Hepatic stellate cell (primary cell): ENCODE data around the gene NFASC.

ENCODE experiments used
- DNase-seq: peaks from one replicate; pipeline ENCODE4 v3.0.0; 2011; ENCODE audit warnings: low spot score

Gene NFASC

GRCh38 chr1:205041998-205042910, 171.6 kb downstream of the NFASC start:
- DNase-seq: no peak

- DNase-seq: no peak
These were observed 172.5 kb downstream of the NFASC start, which contains the start of gene CNTN2 for GRCh38 chr1:205042911-205043806. TSS of gene CNTN2 (plus strand) at chr1:205043212. CDS start at chr1:205053186, 9,974 bp downstream.

- DNase-seq: no peak
These were observed 173.2 kb downstream of the NFASC start for GRCh38 chr1:205043866-205044265.

- DNase-seq: no peak
These were observed 174.1 kb downstream of the NFASC start for GRCh38 chr1:205044741-205045140.

- no peak for DNase-seq
These were observed 174.5 kb downstream of the NFASC start for GRCh38 chr1:205045146-205045545.

GRCh38 chr1:205046870-205047269, 176.2 kb downstream of the NFASC start:
- no peak for DNase-seq

- DNase-seq: no peak
These were observed 177.1 kb downstream of the NFASC start for GRCh38 chr1:205047764-205048231.

- DNase-seq: no peak
These were observed 177.7 kb downstream of the NFASC start for GRCh38 chr1:205048382-205048781.

GRCh38 chr1:205049479-205049878, 178.8 kb downstream of the NFASC start:
- no peak for DNase-seq

GRCh38 chr1:205052690-205053089, 182.0 kb downstream of the NFASC start:
- DNase-seq: no peak

- DNase-seq: no peak
These were observed 182.6 kb downstream of the NFASC start for GRCh38 chr1:205053296-205053695.

- no peak for DNase-seq
These were observed 183.4 kb downstream of the NFASC start for GRCh38 chr1:205054013-205054412.

GRCh38 chr1:205056188-205056611, 185.5 kb downstream of the NFASC start:
- no peak for DNase-seq

- DNase-seq: no peak
These were observed 186.4 kb downstream of the NFASC start for GRCh38 chr1:205056956-205057568.

GRCh38 chr1:205057808-205058575, 187.3 kb downstream of the NFASC start:
- DNase-seq: no peak

- no peak for DNase-seq
These were observed 188.2 kb downstream of the NFASC start for GRCh38 chr1:205058853-205059252.

- DNase-seq: no peak
These were observed 189.0 kb downstream of the NFASC start for GRCh38 chr1:205059660-205060059.

GRCh38 chr1:205060746-205061145, 190.1 kb downstream of the NFASC start:
- no peak for DNase-seq

GRCh38 chr1:205061227-205061626, 190.6 kb downstream of the NFASC start:
- no peak for DNase-seq

GRCh38 chr1:205061665-205062069, 191.0 kb downstream of the NFASC start:
- DNase-seq: peak; percentile 81

GRCh38 chr1:205062319-205062718, 191.7 kb downstream of the NFASC start:
- DNase-seq: no peak
